ENCODE data around the gene LRP8. TPM values are rescaled to one million over a fixed set of nuclear protein-coding genes. Genes with fewer than 3 reads are reported as not detected.
A peak's percentile ranks its signal among the peaks of the same experiment; 100 is the strongest.

The LRP8 gene
- total RNA-seq, 1 donor from 2014 or later = 7.1 TPM

DNA sequence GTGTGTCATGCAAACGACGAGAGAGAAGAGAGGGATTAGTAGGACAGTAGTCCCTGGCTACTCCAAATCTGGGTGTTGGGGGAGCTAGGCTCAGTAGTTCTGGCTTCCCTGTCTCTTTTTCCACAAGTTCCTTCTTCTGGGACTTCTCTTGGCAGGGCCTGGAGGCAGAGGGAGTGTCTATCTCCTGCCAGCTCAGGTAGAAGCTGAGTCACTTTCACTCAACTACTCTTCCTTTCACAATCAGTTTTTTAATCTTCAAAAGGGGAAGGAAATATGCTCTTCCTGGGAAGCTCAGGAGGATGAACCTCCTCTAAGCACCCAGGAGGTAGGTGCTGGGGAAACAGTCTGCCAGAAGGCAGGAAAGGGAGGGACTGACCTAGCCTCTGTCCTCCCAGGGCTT, 54.3 kb downstream of the LRP8 start:
- no peak overlapping the region for H3K4me3 Mint-ChIP-seq (ENCODE audit: unreplicated experiment)
- peaks cover 4% of the 10 kb centered on the region for H3K36me3 Mint-ChIP-seq (ENCODE audit: low read depth)
- TF ChIP-seq, protein P1, sequence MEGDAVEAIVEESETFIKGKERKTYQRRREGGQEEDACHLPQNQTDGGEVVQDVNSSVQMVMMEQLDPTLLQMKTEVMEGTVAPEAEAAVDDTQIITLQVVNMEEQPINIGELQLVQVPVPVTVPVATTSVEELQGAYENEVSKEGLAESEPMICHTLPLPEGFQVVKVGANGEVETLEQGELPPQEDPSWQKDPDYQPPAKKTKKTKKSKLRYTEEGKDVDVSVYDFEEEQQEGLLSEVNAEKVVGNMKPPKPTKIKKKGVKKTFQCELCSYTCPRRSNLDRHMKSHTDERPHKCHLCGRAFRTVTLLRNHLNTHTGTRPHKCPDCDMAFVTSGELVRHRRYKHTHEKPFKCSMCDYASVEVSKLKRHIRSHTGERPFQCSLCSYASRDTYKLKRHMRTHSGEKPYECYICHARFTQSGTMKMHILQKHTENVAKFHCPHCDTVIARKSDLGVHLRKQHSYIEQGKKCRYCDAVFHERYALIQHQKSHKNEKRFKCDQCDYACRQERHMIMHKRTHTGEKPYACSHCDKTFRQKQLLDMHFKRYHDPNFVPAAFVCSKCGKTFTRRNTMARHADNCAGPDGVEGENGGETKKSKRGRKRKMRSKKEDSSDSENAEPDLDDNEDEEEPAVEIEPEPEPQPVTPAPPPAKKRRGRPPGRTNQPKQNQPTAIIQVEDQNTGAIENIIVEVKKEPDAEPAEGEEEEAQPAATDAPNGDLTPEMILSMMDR (IDR thresholded peaks at IDR 0.05) = no peak
- H3K9me3 Mint-ChIP-seq (ENCODE audit: low read depth) = no peaks in the 10 kb centered on the region
- no peaks in the 10 kb centered on the region for H3K27me3 Mint-ChIP-seq (ENCODE audit: low read depth)
- no peak overlapping the region for H3K27ac Mint-ChIP-seq (ENCODE audit: unreplicated experiment)
- no peaks in the 10 kb centered on the region for H3K4me1 Mint-ChIP-seq (ENCODE audit: low read depth)
- DNase-seq (ENCODE audit: low spot score) = no peak

DNA sequence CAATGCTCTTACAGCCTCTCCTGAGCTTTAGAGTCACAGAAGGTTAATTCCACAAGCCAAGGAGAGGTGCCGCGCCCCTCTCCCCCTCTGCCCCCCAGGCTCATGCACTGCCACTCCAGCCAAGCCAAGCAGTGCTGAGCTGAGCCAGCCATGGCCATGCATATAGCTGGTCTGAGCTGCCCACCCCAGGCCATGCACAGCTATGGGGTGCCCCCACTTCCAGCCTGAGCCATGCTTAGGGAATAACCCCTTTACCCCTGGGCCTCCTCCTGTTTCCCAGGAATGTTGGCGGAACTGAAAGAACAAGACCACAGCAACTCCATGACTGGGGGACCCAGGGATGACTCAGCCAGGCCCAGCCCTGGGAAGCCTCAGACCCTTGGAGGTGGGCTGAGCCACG, 55.5 kb downstream of the LRP8 start:
- H3K27ac Mint-ChIP-seq (ENCODE audit: unreplicated experiment) = no peak overlapping the region
- DNase-seq (ENCODE audit: low spot score) = peak; percentile 75
- TF ChIP-seq, protein P1 (IDR thresholded peaks at IDR 0.05) = no peak

DNA sequence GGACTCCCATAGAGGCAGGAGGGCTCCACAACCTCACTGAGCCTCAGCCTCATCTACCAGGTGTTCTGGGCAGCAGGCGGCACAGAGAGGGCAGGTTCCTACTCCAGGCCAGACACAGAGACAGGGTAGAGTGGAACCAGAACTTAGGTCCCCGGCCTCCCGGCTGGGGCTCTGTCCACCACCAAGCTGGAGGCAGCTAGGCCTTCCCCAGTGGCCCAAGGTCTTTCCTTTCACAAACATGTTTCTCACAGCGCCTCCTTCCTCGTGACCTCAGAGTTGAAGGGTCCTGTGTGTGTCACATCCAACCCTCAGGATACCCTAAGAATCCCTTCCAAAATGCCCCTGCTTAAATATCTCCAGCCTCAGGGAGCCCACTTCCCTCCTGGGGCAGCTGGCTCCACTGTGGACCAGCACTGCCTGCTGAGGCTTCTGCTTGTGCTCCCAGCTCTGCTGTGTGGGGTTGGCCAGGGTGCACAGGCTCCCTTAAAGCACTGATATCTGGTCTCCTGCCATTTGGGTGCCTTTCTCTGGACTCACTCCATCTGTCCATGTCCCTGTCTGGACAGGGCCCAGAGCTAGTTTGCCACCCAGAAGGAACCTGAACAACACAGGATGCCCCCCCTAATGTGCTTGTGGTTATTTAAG, 56.3 kb downstream of the LRP8 start:
- Mint-ChIP-seq H3K4me1 (ENCODE audit: low read depth) (no peaks in the 10 kb centered on the region), H3K9me3 (ENCODE audit: low read depth) (no peaks in the 10 kb centered on the region), H3K27me3 (ENCODE audit: low read depth) (no peaks in the 10 kb centered on the region), H3K36me3 (ENCODE audit: low read depth) (peaks cover 4% of the 10 kb centered on the region), H3K27ac (ENCODE audit: unreplicated experiment) (no peak overlapping the region), H3K4me3 (ENCODE audit: unreplicated experiment) (no peak overlapping the region)
- DNase-seq (ENCODE audit: low spot score) = peak; percentile 21
- TF ChIP-seq, protein P1 (IDR thresholded peaks at IDR 0.05) = no peak

More for the DNA sequence above, 55.5 kb downstream of the LRP8 start:
- Mint-ChIP-seq H3K4me3 (ENCODE audit: unreplicated experiment) (no peak overlapping the region), H3K36me3 (ENCODE audit: low read depth) (peaks cover 4% of the 10 kb centered on the region), H3K9me3 (ENCODE audit: low read depth) (no peaks in the 10 kb centered on the region), H3K4me1 (ENCODE audit: low read depth) (no peaks in the 10 kb centered on the region), H3K27me3 (ENCODE audit: low read depth) (no peaks in the 10 kb centered on the region)

DNA sequence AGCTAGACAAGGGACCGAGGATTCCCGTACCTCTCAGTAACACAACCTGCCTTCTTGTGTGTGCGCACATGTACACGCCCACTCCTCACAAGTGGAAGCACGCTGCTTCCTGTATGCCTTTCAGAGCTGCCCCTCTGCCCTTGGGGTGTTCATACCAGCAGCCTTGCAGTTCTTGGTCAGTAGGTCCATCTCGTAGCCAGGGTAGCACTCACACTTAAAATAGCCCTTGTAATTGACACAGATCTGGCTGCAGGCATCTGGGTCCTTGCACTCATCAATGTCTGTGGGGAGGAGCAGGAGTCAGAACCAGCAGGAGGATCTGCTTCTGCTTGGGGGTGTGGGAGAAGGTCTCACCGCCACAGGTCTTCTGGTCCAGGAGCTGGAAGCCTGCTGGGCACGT, 57.0 kb downstream of the LRP8 start:
- Mint-ChIP-seq H3K36me3 (ENCODE audit: low read depth) (peaks cover 4% of the 10 kb centered on the region), H3K9me3 (ENCODE audit: low read depth) (no peaks in the 10 kb centered on the region), H3K27ac (ENCODE audit: unreplicated experiment) (no peak overlapping the region), H3K27me3 (ENCODE audit: low read depth) (no peaks in the 10 kb centered on the region), H3K4me3 (ENCODE audit: unreplicated experiment) (no peak overlapping the region), H3K4me1 (ENCODE audit: low read depth) (no peaks in the 10 kb centered on the region)
- DNase-seq (ENCODE audit: low spot score) = peak; percentile 12
- TF ChIP-seq, protein P1 (IDR thresholded peaks at IDR 0.05) = no peak

DNA sequence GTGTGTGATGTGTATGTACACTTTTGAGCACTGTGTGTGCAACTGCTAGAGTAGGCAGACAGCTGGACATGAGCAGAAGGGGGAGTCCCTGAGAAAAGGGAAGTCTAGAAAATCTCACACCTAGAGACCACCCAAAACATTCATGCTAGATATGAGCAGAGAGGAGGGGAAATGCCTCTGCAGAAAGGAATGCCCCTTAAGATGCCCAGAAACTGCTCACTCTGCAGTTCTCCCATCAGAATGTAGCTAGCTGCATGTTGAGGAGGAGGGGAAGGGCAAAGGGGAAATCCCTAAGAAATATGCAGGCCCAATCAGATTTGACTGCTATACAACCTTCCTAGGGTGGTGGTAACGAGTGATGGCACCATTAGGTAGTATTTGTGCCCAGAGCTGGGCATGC, 57.8 kb downstream of the LRP8 start:
- Mint-ChIP-seq H3K4me1 (ENCODE audit: low read depth) (no peaks in the 10 kb centered on the region), H3K4me3 (ENCODE audit: unreplicated experiment) (no peak overlapping the region), H3K9me3 (ENCODE audit: low read depth) (no peaks in the 10 kb centered on the region), H3K27ac (ENCODE audit: unreplicated experiment) (no peak overlapping the region), H3K27me3 (ENCODE audit: low read depth) (no peaks in the 10 kb centered on the region), H3K36me3 (ENCODE audit: low read depth) (peaks cover 8% of the 10 kb centered on the region)
- no peak for DNase-seq (ENCODE audit: low spot score)
- TF ChIP-seq, protein P1 (IDR thresholded peaks at IDR 0.05) = no peak

Measured in chondrocyte (in vitro differentiated cells).